Suprapubic skin (tissue), 3 donors: ENCODE results near the gene DAP.

ENCODE experiments used
- POLR2AphosphoS5 ChIP-seq, 3 donors: sonication (generic); formaldehyde crosslinking; IDR thresholded peaks; one replicate each; pipeline ENCODE4 v1.6.1; 2017; ENCODE audit warnings: antibody characterized with exemption in 3 of 3
- TF ChIP-seq, protein P1 (sequence below), 2 donors: fragments of 200-600 bp in 1 of 2; fragments of 450-650 bp in 1 of 2; sonication (generic) in 1 of 2; IDR thresholded peaks; one replicate each; pipeline ENCODE4 v1.5.1; 2016 to 2019; ENCODE audit warnings: antibody characterized with exemption in 2 of 2, mild to moderate bottlenecking in 1 of 2, moderate library complexity in 1 of 2

DNA sequence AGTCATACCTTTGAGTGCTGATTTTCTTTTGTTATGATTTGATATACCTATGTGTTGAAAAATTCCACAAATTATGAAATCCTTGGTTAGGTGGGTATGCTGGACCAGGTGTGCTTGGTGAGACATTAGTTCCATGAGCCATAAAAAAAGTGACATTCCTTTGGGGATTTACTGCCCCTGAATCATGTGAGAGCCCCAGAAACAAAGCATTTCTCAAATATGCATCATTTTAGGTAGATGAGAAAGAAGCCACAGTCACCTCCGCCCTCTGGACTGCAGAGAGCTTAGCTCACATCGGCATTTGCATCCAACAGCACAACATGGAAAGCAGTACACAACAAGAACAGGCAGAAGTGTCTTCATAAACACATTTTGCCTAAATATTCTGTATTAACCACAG lies 55.3 kb downstream of the DAP start:
- TF ChIP-seq, protein P1, sequence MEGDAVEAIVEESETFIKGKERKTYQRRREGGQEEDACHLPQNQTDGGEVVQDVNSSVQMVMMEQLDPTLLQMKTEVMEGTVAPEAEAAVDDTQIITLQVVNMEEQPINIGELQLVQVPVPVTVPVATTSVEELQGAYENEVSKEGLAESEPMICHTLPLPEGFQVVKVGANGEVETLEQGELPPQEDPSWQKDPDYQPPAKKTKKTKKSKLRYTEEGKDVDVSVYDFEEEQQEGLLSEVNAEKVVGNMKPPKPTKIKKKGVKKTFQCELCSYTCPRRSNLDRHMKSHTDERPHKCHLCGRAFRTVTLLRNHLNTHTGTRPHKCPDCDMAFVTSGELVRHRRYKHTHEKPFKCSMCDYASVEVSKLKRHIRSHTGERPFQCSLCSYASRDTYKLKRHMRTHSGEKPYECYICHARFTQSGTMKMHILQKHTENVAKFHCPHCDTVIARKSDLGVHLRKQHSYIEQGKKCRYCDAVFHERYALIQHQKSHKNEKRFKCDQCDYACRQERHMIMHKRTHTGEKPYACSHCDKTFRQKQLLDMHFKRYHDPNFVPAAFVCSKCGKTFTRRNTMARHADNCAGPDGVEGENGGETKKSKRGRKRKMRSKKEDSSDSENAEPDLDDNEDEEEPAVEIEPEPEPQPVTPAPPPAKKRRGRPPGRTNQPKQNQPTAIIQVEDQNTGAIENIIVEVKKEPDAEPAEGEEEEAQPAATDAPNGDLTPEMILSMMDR (IDR thresholded peaks at IDR 0.05) = no peak
- TF ChIP-seq POLR2AphosphoS5 (IDR thresholded peaks at IDR 0.05) = no peak
